KOPT-K1 (cell line): ENCODE data around the gene PNP.
A peak's percentile ranks its signal among the peaks of the same experiment; 100 is the strongest.

Experiments used
- H3K27ac ChIP-seq: fragments of 200-600 bp; sonication (generic); 2 replicates; pipeline ENCODE4 v1.5.1; 2016; ENCODE audit warnings: antibody characterized with exemption, mild to moderate bottlenecking, low read depth, low read length; ENCODE audit not compliant: poor library complexity, severe bottlenecking
- H3K36me3 ChIP-seq: fragments of 200-600 bp; sonication (generic); 2 replicates; pipeline ENCODE4 v1.5.1; 2017; ENCODE audit warnings: antibody characterized with exemption, mild to moderate bottlenecking, low read length, moderate library complexity; ENCODE audit not compliant: insufficient read depth
- H3K9me3 ChIP-seq: fragments of 200-600 bp; sonication (generic); 2 replicates; pipeline ENCODE4 v1.5.1; 2017; ENCODE audit warnings: antibody characterized with exemption, low read length, mild to moderate bottlenecking; ENCODE audit not compliant: insufficient read depth, poor library complexity, severe bottlenecking

The PNP gene

DNA sequence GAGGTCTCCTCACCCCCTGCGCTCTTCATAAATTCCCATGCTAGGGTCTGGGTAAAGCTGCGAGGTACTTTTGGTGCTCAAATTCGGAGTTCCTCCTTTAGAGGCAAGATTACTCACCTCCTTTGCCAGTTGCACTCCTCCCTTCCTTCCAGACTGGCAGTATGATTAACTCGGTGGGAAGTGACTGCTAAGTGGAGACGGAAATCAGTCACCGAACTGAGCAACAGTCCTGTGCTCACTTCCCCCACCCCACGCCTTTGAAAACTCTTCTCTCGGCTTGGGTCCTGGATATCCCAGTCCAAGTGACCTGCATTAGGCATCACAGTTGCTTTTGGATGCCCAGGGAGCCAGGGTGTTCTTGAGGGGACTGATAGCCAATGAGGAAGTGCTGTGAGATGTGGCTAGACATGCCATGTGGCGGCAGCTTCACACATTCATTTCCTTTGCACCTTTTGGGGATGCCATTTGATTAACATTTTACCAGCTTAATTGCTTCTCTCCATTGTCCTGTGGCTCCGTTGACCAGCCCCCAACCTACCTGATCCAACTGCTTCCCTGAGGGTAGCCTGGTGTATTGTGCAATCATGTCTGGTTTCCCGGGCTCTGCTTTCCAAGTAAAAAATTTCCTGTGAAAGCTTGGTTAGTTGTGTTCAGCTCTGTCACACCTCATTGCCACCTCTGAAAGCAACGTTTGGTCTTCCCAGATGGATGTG is 840 bp downstream of the PNP start:
- H3K9me3 ChIP-seq = no peaks in the 10 kb centered on the region
- H3K27ac ChIP-seq = peak overlapping the region; percentile 84
- H3K36me3 ChIP-seq = peaks cover 38% of the 10 kb centered on the region

DNA sequence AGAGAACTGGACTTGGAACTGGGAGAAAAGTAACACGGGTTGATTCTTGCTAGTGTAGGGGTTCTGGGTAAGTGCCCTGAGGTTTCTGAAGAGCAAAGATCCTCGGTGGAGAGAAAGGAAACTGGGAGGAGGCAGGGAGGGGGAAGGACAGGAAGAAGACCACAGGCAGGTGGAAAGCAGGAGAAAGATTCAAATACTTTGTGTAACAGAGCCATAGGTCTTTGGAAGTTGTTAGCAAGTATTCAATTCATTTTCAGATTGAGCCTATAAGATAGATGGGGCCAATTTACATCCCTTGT is 1.3 kb downstream of the PNP start:
- Histone ChIP-seq H3K9me3 (no peaks in the 10 kb centered on the region), H3K27ac (peak overlapping the region; percentile 84), H3K36me3 (peaks cover 43% of the 10 kb centered on the region)

DNA sequence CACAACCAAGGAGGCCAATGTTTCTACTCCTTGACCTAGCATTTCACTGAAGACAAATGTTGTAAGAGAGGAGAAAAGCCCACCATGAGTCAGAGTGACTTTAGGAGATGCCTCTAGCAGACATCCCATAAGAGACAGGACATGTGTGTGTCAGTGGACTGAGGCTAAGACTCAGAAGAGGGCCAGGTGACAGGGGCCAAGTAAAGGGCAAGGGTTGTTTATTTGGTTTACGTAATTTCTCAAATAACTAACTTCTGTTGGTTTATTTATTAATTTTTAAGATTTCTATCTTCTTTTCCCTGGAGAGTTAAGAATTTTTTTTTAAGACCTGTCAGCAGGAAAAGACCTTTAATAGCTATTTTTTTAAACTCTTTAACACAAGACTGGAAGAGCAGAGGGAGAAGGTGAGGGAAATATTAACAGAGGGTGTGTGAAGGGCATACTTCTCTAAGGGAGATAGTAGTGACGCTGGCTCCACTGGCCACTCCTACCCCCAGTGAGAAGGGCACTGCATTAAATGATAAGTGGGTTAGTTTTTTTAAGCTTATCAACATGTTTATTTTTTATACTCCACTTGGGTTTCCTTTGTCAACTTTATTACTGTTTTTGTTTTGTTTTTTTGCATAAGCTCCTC is 3.4 kb downstream of the PNP start:
- no peaks in the 10 kb centered on the region for H3K9me3 ChIP-seq
- H3K27ac ChIP-seq = no peak overlapping the region
- H3K36me3 ChIP-seq = peaks cover 64% of the 10 kb centered on the region

DNA sequence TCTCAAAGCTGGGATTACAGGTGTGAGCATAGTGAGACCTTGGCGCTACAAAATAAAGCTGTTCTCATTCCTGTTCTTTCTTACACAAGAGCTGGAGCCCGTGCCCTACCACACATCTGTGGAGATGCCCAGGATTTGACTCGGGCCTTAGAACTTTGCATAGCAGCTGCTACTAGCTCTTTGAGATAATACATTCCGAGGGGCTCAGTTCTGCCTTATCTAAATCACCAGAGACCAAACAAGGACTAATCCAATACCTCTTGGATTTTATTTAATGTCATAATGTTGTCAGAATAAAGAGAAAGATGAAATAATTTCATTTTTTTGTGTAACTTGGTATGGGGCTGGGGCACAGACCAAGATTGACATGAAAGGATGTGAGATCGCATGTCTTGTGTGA is 7.6 kb downstream of the PNP start:
- H3K9me3 ChIP-seq = no peaks in the 10 kb centered on the region
- H3K27ac ChIP-seq = peak overlapping the region; percentile 54
- peaks cover 78% of the 10 kb centered on the region for H3K36me3 ChIP-seq

DNA sequence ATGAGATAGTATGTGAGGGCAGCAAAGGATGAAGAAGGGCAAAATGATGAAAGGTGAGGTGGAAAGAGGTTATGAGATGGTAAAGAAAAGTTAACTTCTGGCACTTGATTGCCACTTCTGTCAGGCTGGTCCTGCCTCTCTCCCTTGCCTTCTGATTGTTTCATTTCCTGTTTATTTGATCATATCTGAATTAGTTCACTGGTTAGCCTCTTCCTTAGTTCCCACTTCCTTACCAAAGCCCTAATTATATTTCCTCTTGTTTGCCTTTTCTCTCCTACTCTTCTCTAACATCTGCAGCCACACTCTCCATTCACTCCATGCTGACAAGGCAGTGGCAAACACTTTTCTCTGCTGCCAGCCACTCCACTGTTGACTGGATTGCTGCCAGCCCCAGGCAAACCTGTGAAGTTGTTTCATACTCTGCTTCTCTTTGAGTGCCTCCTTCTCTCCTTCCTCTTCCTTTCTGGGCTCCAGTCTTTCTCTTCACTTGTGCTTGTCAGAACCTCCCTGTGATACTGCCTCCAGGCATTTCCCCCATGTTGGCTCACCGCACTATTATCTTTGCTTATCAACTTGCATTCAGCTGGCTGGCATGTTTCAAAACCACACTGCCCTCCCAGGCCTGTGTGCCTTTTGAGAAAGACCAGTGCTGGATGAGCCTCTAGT is 8.1 kb downstream of the PNP start:
- H3K36me3 ChIP-seq = peaks cover 73% of the 10 kb centered on the region
- H3K9me3 ChIP-seq = no peaks in the 10 kb centered on the region
- peak overlapping the region; percentile 54 for H3K27ac ChIP-seq

DNA sequence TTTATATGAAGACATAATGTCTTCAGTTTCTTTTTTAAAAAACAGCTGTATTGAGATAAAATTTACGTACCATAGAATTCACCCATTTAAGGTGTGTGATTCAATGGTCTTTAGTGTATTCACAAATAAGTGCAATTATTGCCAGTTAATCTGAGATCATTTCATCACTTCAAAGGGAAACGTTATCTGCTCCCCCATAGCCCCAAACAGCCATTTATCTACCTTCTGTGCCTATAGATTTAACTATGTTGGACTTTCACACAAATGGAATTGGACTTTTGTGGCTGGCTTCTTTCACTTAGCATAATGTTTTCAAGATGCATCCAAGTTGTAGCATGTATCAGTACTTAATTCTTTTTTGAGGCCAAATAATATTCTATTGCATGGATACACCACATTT is 9.7 kb downstream of the PNP start:
- Histone ChIP-seq H3K9me3 (no peaks in the 10 kb centered on the region), H3K27ac (no peak overlapping the region), H3K36me3 (peaks cover 57% of the 10 kb centered on the region)

DNA sequence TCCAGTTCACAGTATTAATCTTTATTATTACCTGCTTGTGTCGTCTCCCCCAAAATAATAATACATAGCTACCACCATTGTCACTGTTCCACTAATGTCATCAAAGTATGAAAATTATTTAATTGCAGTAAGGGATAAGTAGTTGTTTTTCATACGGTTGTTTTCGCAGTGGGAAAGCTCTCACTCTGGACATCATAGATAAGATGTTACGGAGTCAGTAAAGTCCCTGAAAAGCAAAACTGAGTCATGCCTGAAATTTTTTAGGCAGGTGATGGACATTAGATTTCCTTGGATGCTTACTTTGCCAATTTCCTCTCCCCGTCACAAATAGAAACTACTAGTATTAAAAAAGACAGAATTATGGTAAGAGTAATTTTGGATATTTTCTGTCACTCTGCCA is 13.2 kb downstream of the PNP start:
- Histone ChIP-seq H3K9me3 (no peaks in the 10 kb centered on the region), H3K36me3 (peaks cover 22% of the 10 kb centered on the region), H3K27ac (no peak overlapping the region)

DNA sequence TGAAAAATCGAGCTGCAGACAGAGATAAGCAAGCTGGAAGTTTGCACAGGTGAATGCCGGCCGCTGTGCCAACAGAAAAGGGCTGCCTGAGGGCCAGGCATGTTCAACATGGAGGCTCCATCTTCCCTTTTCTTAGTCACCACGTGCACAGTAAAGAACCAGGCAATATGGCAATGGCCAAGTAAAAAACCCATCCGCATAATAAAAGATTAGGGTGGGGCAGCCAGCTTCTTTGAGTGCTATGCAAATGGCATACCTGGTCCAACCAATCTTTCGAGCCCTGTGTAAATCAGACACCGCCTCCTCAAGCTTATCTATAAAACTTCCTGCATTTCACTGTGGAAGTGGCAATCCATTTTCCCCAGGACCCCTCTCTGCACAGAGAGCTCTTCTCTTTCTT is 16.7 kb downstream of the PNP start:
- H3K9me3 ChIP-seq = no peaks in the 10 kb centered on the region
- H3K36me3 ChIP-seq = no peaks in the 10 kb centered on the region
- no peak overlapping the region for H3K27ac ChIP-seq

DNA sequence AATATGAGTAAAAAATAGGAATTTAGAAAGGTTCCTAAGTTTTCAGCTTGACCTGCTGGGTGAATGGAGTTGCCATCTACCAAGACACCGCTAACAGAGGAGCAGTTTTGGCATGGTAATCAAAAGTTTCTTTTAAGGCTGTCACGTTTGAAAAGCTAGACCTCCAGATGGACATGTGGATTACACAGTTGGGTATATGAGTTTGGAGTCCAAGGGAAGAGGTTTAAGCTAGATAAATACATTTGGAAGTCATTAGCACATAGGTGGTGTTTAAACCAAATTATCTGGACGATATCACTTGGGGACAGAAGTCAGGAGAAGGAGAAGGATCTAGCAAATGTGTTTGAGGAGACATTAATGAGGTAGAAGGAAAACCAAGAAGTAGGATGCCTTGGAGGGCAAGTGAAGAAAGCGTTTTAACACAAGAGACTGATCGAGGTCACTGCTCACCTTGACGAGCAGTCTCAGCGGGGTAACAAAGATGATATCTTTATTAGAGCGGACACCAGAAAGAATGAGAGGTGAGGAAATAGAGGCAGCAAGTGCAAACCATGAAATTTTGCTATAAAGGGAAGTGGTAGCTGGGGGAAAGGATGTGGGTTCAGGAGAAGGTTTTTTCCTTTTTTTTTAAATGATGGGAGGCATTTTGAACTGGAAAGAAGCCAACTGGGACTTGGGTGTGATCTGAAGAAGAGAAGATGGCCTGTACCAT is 17.6 kb downstream of the PNP start:
- Histone ChIP-seq H3K9me3 (no peaks in the 10 kb centered on the region), H3K27ac (no peak overlapping the region)

DNA sequence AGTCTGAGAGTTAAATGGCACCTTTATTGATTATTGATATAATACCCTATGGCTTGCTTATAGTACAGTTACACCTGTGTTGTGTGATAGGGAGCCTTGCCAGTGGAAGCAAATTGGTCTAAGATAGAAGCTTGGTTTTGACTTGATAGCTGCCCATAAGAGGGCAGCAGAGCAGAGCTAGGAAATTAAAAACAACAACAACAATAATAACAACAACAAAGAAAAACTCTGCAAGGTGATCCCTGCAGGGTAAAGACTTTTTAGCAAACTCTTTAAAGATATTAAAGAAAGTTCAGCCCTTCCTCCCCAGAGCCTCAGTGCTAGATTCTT is 18.2 kb downstream of the PNP start:
- H3K9me3 ChIP-seq = no peaks in the 10 kb centered on the region
- no peaks in the 10 kb centered on the region for H3K36me3 ChIP-seq
- no peak overlapping the region for H3K27ac ChIP-seq

More for the DNA sequence above, 17.6 kb downstream of the PNP start:
- H3K36me3 ChIP-seq = no peaks in the 10 kb centered on the region

DNA sequence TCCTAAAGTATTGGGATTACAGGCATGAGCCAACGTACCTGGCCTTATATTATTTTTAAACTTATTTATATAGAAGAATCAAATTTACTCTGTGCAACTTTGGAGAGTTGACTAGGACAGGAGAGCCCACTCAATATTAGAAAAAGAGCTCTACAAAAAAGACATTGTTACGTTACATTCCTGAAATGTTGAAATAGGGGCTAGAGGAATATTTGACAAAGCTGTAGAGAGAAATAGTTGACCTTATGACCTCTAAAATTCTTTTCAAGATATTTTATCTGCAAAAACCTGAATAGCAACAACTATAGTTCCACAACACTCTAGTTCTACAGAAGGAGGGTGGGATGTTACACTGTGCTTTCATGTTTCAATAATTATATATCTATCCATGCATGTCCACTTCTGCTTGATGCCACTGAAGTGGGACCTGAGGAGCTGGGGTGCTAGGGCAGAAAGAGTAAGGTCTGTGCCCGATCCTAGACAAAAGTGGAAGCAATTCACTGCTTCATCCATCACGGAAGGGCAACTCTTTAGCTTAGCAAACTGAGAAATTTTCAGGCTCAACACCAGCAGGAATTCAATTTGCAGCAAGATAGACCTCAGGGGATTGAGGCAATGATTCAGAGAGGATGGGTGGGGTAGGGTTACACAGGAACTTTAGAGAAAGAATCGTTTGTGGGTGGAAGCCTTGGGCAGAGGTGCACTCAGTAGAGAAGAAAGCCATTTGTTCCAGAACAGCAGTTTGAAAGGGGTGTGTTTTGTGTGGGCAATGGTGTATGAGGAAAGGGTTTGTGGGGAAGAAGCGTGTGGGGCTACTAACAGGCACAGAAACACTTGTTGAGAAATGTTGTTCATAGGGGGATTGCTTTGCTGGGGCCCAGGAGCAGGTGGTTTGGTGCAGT is 20.1 kb downstream of the PNP start:
- H3K27ac ChIP-seq = no peak overlapping the region
- H3K9me3 ChIP-seq = no peaks in the 10 kb centered on the region
- H3K36me3 ChIP-seq = no peaks in the 10 kb centered on the region

DNA sequence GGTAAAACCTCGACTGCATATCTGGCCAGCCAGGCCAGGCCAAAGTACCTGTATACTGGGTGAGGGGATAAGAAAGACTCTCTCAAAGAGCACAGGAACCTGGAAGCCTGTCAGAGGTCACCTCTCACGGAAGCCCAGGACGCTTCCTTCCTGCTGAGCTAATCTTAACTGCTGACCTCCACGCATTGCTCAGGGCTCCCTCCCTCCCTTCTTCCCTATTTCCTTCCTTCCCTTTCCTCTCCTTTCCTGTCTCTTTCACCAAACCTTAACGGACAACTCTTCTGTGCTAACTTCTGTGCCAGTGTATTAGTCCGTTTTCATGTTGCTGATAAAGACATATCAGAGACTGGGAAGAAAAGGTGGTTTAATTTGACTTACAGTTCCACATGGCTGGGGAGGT is 21.4 kb downstream of the PNP start:
- Histone ChIP-seq H3K27ac (no peak overlapping the region), H3K36me3 (no peaks in the 10 kb centered on the region)

DNA sequence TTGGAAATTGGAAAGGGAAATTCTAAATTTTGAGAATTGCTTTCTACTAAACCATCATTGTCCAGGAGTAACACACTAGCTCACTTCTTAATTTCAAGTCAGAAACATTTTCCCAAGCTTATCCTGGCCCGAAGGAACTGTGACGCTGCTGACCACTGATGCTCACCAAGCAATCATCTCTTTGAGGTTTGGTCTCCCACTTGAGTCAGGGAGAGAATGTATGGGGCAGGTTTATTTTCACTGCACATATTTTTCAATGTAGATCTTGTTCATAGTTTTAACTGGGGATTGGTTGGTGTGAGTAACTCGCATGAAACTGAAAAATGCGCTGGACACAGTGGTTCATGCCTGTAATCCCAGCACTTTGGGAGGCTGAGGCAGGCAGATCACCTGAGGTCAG is 23.3 kb downstream of the PNP start:
- Histone ChIP-seq H3K36me3 (no peaks in the 10 kb centered on the region), H3K9me3 (no peaks in the 10 kb centered on the region), H3K27ac (no peak overlapping the region)

More for the DNA sequence above, 21.4 kb downstream of the PNP start:
- H3K9me3 ChIP-seq = no peaks in the 10 kb centered on the region

DNA sequence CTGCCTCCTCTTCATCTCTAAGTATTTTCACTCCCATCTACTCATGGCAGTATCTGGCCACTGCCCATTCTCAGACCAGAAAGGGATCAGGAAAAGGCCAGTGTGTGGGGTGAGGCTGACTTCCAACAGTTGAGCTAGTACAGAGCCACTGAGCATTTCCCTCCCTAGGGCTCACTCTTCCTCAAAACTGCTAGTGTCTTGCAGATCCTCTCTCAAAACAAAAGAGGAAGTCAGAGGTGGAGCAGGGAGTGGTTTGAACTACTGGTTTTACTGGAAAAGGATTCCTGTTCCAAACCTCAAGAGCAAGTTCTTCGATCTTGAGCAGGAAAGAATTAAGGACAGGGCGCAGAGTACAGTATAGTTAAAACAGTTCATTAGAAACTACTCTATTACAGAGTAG is 24.4 kb downstream of the PNP start:
- H3K27ac ChIP-seq = no peak overlapping the region

More for the DNA sequence above, 24.4 kb downstream of the PNP start:
- no peaks in the 10 kb centered on the region for H3K9me3 ChIP-seq
- H3K36me3 ChIP-seq = no peaks in the 10 kb centered on the region
